ENCODE data around the gene PSMC5.
"Not testable (repeated sequence)": the region's sequence is repeated elsewhere in the genome, so short reads cannot be mapped to it uniquely, and the experiment has no call there.

- not testable (repeated sequence) for TF ChIP-seq CTCF, POLR2A (IDR thresholded peaks at IDR 0.05)
Measured at GRCh38 chr17:63871646-63872365, 44.6 kb downstream of the PSMC5 start.

All from lower leg skin (tissue), 3 donors.